ENCODE results near the gene CCDC146. TPM values are rescaled to one million over a fixed set of nuclear protein-coding genes. Genes with fewer than 3 reads are reported as not detected.
"Not testable (repeated sequence)": the region's sequence is repeated elsewhere in the genome, so short reads cannot be mapped to it uniquely, and the experiment has no call there.

Gene CCDC146
- total and polyA plus RNA-seq, 2 of the 13 experiments (the other 11 are each of a cell fraction or from before 2014, with no cell fraction given) = 2.4 to 4.1 TPM

DNA sequence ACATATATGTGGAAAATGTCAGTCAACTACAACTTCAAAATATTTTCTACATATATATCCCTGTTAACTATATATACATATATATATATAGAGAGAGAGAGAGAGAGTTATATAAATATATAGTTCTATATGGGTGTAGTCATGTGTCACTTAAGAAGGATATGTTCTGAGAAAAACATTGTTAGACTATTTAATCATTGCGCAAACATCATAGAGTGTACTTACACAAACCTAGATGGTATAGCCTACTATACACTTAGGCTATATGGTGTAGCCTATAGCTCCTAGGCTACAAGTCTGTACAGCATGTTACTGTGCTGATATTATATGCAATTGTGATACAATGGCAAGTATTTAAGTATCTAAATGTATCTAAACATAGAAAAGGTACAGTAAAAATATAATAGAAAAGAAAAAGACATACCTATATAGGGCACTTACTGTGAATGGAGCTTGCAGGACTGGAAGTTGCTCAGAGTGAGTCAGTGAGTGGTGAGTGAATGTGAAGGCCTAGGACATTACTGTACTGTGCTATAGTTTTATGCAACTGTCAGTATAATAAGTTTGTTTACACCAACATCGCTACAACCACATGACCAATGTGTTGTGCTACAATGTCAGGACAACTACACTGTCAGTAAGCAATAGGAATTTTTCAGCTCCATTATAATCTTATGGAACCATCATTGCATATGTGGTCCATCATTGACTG lies 95.2 kb downstream of the CCDC146 start:
- POLR2A ChIA-PET = no interaction called here
- ATAC-seq (no peak), DNase-seq (ENCODE audit: low spot score) (no peak), FAIRE-seq (no peak)
- no TSS peak for BruUV-seq (replicated peaks)
- 89% methylated on average over 2 of the region's 2 CpGs for WGBS (ENCODE audit: low lambda C conversion rate)
- no peak overlapping the region for H3K9ac ChIP-seq (ENCODE audit: insufficient read depth, low read depth, low read length)
- no peaks in the 10 kb centered on the region for H3K36me3 ChIP-seq (replicated peaks in 1 of 2; ENCODE audit: control insufficient read depth in 1 of 2, insufficient read depth in 2 of 2, low read length in 2 of 2)
- TF ChIP-seq CEBPB (IDR thresholded peaks at IDR 0.05; ENCODE audit: borderline replicate concordance, low read depth, low read length) (0 out of 2 replicates have a peak, but pooled peaks have one; percentile 29), ZNF17 (CRISPR knock-in tag; IDR thresholded peaks at IDR 0.05) (no peak)
- H3K9me3 ChIP-seq (ENCODE audit: low read length) = peaks cover 4% of the 10 kb centered on the region; the same call in 1 of the 2 replicates
- H3K27me3 ChIP-seq (ENCODE audit: control insufficient read depth in 1 of 2, insufficient read depth in 2 of 2, low read length in 2 of 2) = no peaks in the 10 kb centered on the region
- no peaks in the 10 kb centered on the region for H3K4me1 ChIP-seq (ENCODE audit: insufficient read depth, low read length)
- CTCF ChIA-PET (ENCODE audit: low intra/inter-chr PET ratio, low total read pairs) = no interaction called here
- no peaks in the 10 kb centered on the region for H4K20me1 ChIP-seq (ENCODE audit: insufficient read depth, low read length)
- intact Hi-C loops (cut with micrococcal nuclease; ENCODE audit: unreplicated experiment) (no loop called here), in situ Hi-C loops (cut with HindIII; ENCODE audit: extremely low pct_ligation_motif_present, low pct_unique_long_range_greater_than_20kb) (no loop called here)
- no peaks in the 10 kb centered on the region for H3K79me2 ChIP-seq (ENCODE audit: insufficient read depth, low read length)
- H3K27ac ChIP-seq (ENCODE audit: extremely low read length, insufficient read depth, low read length) = no peak overlapping the region
- H2AFZ ChIP-seq (ENCODE audit: low read length) = no peak overlapping the region
- no peak overlapping the region for H3K4me3 ChIP-seq (replicated peaks in 1 of 3; ENCODE audit: insufficient read depth in 1 of 3, low read depth in 2 of 3, low read length in 3 of 3)
- no peak overlapping the region for H3K4me2 ChIP-seq (ENCODE audit: low read depth, low read length)

DNA sequence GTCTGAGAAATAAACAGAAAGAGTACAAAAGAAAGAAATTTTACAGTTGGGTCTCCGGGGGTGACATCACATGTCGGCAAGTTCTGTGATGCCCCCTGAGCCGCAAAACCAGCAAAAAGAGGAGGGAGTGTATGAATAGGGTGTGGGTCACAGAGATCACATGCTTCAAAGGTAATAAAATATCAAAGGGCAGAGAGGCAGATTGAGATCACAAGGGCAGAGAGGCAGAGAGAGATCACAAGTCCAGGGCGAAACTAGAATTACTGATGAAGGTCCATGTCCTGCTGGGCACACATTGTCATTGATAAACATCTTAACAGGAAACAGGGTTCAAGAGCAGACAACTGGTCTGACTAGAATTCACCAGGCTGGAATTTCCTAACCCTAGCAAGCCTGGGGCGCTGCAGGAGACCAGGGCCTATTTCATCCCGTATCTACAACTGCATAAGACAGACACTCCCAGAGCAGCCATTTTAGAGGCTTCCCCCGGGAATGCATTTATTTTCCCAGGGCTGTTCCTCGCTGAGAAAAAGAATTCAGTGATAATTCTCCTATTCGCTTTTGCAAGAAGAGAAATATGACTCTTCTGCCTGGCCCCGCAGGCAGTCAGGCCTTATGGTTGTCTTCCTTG lies 97.4 kb downstream of the CCDC146 start:
- peaks cover 12% of the 10 kb centered on the region; the same call in 1 of the 2 replicates for H3K4me1 ChIP-seq (ENCODE audit: insufficient read depth, low read length)
- 78% methylated on average over 10 of the region's 10 CpGs for WGBS (ENCODE audit: low lambda C conversion rate)
- in situ Hi-C loops (cut with HindIII; ENCODE audit: extremely low pct_ligation_motif_present, low pct_unique_long_range_greater_than_20kb); H2AFZ ChIP-seq (ENCODE audit: low read length); H3K27me3 ChIP-seq (ENCODE audit: control insufficient read depth in 1 of 2, insufficient read depth in 2 of 2, low read length in 2 of 2); H3K4me3 ChIP-seq (replicated peaks in 1 of 3; ENCODE audit: insufficient read depth in 1 of 3, low read depth in 2 of 3, low read length in 3 of 3); CTCF ChIA-PET (ENCODE audit: low intra/inter-chr PET ratio, low total read pairs); ATAC-seq; H3K36me3 ChIP-seq (replicated peaks in 1 of 2; ENCODE audit: control insufficient read depth in 1 of 2, insufficient read depth in 2 of 2, low read length in 2 of 2); H3K27ac ChIP-seq (ENCODE audit: extremely low read length, insufficient read depth, low read length); POLR2A ChIA-PET; H4K20me1 ChIP-seq (ENCODE audit: insufficient read depth, low read length); intact Hi-C loops (cut with micrococcal nuclease; ENCODE audit: unreplicated experiment); H3K9ac ChIP-seq (ENCODE audit: insufficient read depth, low read depth, low read length); H3K4me2 ChIP-seq (ENCODE audit: low read depth, low read length); H3K79me2 ChIP-seq (ENCODE audit: insufficient read depth, low read length); H3K9me3 ChIP-seq (ENCODE audit: low read length); BruUV-seq (replicated peaks); FAIRE-seq: not testable (repeated sequence)
- 0 out of 2 replicates have a peak, but pooled peaks have one; percentile 22 for TF ChIP-seq POGZ (CRISPR knock-in tag; IDR thresholded peaks at IDR 0.05)
- TF ChIP-seq, protein P1, sequence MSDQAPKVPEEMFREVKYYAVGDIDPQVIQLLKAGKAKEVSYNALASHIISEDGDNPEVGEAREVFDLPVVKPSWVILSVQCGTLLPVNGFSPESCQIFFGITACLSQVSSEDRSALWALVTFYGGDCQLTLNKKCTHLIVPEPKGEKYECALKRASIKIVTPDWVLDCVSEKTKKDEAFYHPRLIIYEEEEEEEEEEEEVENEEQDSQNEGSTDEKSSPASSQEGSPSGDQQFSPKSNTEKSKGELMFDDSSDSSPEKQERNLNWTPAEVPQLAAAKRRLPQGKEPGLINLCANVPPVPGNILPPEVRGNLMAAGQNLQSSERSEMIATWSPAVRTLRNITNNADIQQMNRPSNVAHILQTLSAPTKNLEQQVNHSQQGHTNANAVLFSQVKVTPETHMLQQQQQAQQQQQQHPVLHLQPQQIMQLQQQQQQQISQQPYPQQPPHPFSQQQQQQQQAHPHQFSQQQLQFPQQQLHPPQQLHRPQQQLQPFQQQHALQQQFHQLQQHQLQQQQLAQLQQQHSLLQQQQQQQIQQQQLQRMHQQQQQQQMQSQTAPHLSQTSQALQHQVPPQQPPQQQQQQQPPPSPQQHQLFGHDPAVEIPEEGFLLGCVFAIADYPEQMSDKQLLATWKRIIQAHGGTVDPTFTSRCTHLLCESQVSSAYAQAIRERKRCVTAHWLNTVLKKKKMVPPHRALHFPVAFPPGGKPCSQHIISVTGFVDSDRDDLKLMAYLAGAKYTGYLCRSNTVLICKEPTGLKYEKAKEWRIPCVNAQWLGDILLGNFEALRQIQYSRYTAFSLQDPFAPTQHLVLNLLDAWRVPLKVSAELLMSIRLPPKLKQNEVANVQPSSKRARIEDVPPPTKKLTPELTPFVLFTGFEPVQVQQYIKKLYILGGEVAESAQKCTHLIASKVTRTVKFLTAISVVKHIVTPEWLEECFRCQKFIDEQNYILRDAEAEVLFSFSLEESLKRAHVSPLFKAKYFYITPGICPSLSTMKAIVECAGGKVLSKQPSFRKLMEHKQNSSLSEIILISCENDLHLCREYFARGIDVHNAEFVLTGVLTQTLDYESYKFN (CRISPR knock-in tag; conservative IDR thresholded peaks at IDR 0.05) = 0 out of 2 replicates have a peak, but pooled peaks have one; percentile 16
- TF ChIP-seq TCF7 (IDR thresholded peaks at IDR 0.05; ENCODE audit: low read depth) = peak; percentile 16; the same call in 1 of the 2 replicates
- peak; percentile 13 for DNase-seq (ENCODE audit: low spot score)
